DMS53 (cell line): ENCODE data around the gene SRSF6.
"Not testable (repeated sequence)": the region's sequence is repeated elsewhere in the genome, so short reads cannot be mapped to it uniquely, and the experiment has no call there.

Experiments
- DNase-seq: peaks from one replicate; lab custom pipeline; 2025; lab: John Stamatoyannopoulos, UW

Gene SRSF6

DNA sequence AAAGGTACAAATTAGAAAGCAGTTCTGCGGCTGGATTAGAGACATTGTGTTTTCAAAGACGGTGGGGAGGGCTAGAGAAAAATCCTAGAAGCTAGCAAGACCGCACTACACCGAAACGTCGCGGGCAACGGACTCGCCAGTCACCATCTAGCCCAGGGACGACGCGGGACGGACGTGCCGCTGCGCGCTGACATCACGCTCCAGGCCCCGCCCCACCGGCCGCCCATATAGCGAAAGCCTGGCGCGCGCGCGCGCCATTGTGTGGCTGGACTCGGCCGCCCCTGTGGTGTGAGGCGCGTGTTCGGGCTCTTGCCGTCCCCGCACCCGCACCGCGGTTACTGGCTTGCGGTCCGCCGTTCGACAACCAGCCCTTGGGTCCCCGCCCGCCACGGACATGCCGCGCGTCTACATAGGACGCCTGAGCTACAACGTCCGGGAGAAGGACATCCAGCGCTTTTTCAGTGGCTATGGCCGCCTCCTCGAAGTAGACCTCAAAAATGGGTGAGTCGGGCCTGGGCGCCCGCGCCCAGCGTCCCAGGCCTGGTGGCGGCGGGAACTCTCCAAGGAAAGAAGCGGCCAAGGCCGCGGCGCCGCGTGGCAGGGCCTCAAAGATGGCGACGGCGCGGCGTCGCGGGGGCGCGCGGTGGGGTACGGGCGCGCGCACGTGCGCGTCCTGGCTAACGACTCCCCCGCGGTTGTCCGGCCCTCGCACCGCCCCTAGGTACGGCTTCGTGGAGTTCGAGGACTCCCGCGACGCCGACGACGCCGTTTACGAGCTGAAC is at the start of gene SRSF6:
SRSF6 (plus strand) TSS at position 257 of the 782 bp plus-strand sequence; CDS start at position 395, 138 bp downstream.
- DNase-seq, result peak; percentile 98

DNA sequence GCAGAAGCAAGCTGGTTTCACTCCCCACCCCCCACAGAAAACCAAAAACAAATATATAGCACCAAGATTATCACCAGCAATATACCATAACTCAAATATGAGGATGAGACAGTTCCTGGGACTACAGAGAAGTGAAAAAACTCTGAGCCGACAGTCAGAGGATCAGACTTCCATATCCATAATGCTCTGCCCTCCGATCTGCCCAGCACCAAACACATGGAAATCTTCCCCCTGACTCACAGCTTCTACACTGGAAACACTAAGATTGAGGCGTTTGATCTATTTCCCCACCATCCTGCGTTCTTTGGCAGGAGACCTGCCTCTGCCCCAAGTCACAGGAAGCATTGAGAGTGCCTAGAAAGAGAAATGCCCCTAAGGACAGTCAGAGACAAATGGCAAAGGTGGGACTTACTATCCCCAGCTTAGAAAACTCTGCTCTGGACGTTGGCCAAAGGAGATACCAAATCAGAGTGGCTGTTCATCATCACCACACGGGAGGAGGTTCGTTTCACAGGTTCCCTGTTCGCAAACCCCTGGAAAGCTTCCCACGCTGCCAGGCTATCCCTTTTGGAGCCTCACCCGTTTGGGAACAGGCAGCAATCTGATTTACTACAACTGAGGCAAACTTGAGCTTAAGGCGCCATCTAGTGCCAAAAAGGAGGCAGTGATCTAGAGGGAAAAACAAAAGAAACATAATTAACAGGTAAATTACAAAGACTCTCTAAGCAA is 48.7 kb upstream of the SRSF6 start:
- peak; percentile 64 for DNase-seq

DNA sequence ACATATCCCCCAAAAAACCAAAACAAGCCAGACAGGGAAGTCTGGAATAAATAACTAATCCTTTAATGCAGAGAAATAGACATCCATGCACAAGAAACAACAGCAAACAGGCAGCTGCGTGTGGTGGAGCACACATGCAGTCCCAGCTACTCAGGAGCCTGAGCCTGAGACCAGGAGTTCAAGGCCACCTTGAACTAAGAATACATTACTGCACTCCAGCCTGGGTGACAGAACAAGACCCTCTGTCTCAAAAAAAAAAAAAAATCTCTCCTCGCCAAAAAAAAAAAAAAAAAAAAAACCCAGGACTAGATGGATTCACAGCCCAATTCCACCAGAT is 48.2 kb upstream of the SRSF6 start:
- no peak for DNase-seq

DNA sequence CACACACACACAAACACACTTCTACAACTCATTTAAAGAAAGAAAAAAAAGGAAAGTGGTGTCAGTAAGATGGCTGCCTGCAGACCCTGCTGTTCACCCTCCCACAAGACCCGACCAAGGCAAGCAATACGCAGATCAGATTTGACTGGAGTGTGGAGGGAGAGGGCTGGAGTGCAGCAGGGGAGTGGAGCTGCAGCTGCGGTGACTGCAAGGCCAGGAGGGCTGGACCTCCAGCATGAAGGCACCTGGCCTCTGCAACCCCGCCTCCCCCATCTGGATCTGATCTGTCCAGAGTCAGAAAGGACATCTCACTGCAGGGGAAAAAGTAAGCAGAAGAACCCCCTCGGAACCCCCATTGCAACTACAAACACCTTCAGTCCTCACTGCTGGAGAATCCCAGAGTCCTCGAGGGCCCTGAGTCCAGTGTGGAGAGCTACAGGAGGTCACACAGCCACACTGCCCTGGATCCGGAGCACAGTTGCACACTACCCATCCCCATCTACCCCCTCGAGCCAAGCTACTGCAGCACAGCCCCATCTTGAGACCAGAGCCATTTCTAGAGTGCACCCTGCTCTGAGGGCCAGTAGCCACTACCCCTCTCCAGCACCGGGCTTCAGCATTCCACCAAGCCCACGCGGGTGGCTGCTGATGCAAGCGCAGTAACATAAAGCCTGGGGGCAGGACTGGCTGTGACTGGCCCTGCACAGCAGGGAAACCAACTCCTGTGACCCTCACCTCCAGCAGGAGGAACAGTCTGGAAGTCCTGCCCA is 41.9 kb upstream of the SRSF6 start:
- DNase-seq, result no peak

DNA sequence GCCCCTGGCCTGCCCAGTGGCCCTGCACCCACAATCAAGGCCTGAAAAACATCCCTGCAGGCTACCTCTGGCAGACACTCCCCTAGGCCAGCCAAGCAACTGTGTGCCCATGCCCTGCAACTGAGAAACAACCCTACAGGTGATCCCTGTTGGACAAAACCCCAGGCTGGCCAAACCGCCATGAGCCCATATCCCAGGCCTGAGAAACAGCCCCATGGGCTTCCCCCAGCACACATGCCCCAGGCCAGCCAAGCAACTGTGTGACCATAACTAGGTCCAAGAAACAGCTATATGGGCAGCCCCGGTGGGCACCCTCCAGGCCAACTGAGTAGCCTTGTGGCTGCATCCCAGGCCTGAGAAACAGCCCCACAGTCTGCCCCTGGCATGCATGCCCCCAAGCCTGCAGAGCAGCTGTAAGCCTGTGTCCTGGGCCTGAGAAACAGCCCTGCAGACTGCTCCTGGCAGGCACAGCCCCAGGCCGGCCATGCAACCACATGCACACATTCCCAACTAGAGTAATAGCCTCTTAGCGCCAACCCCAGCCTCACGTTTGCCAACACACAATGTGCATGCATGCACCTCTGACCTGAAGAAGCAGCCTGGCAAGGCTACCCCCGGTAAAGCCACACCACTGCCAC is 41.0 kb upstream of the SRSF6 start:
- no peak for DNase-seq

DNA sequence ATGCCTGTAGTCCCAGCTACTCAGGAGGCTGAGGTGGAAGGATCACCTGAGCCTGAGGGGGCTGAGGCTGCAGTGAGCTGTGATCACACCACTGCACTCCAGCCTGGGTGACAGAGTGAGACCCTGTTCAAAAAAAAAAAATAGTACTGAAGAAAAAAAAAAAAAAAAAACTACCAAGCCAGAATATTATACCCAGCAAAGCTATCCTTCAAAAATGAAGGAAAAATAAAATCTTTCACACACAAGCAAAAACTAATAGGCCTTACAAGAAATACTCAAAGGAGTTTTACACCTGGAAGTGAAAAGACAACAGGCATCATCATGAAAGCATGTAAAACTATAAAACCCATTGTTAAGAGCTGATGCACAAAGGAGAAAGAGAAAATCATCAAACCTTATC is 37.5 kb upstream of the SRSF6 start:
- DNase-seq, result no peak

DNA sequence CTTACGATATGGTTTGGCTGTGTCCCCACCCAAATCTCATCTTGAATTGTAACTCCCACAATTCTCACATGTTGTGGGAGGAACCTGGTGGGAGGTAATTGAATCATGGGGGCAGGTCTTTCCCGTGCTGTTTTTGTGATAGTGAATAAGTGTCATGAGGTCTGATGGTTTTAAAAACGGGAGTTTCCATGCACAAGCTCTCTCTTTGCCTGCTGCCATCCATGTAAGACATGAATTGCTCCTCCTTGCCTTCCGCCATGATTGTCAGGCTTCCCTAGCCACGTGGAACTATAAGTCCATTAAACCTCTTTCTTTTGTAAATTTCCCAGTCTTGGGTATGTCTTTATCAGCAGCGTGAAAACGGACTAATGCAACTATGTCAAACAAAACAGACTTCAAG is 36.8 kb upstream of the SRSF6 start:
- DNase-seq, result not testable (repeated sequence)

DNA sequence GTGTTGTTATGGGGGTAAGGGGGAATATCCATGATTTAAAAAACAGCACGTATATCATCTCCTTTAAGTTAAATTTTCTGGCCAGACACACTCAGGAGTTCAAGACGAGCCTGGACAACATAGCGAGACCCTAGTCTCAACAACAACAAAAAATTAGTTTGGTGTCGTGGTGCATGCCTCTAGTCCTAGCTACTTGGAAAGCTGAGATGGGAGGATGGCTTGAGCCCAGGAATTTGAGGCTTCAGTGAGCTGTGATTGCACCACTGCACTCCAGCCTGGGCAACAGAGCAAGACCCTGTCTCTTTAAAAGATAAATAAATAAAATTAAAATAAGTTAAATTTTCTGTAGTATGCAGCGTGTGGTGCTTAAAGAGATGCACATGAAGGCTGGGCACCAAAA is 31.5 kb upstream of the SRSF6 start:
- DNase-seq, result no peak

DNA sequence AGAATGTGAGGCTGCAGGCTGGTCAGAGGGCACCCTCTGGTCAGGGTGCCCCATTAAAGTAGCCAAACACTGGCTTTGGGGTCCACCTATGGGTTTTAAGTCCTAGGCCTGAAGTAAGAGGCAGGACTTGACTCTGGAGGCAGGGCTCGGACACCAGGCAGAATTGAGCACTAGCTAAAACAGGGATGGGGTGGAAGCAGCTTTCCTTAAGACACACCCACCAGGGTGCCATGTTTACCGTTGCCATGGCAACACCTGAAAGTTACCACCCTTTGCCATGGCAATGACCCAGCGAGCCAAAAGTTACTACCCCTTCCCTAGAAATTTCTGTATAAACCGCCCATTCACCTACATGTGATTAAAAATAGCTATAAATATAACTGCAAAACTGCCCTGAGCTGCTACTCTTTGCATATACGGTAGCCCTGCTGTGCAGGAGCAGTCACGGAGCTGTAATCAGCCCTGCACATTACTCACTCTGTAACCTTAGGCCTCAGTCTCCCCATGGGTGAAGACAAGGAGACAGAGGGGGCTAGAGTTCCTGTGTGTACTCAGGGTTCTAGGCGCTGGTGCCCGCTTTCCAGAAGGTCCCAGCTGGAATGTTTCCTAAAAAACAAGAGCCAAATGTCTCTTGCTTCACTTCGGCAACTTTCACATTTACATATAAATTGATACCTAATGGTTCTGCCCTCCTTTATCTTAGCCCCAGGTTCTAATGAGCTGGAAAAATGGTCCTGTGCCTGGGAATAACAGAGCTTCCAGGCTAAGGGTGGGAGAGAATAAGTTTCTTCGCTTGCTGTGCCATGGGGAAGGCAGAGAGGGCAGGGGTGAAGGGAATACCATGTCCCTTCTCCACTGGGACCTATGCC is 27.2 kb upstream of the SRSF6 start:
- peak; percentile 18 for DNase-seq

DNA sequence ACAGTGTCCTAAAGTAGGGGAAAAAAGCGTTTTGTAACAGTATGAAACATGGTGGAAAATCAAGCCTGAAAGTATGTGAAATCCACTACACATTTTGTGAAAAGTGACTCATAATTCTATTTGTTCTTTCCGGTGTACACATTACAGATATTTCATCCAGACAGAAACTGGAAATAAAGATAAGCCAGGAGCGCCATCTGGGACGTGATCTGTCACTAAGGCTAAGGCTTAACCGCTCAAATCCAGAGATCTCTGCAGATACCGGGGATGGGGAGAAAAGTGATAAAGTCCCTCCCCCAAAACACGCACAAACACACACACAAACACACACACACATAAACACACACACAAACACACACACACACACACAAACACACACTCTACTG is 26.6 kb upstream of the SRSF6 start:
- DNase-seq, result no peak

DNA sequence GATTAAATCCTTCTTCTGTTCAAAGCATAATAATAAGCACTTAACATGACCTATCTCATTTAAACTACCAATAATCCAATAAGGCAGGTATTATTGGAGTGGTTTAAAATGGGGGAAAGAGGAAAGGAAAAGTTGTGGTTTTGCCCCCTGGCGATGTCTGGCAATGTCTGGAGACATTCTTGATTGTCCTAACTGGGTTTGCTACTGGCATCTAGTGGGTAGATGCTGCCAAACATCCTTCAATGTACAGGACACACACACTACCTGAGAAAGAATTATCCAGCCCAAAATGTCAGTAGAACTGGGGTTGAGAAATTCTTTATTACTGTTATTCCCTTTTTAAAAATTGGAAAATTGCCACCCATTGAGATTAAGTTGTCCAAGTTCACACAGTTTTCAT is 25.2 kb upstream of the SRSF6 start:
- no peak for DNase-seq

DNA sequence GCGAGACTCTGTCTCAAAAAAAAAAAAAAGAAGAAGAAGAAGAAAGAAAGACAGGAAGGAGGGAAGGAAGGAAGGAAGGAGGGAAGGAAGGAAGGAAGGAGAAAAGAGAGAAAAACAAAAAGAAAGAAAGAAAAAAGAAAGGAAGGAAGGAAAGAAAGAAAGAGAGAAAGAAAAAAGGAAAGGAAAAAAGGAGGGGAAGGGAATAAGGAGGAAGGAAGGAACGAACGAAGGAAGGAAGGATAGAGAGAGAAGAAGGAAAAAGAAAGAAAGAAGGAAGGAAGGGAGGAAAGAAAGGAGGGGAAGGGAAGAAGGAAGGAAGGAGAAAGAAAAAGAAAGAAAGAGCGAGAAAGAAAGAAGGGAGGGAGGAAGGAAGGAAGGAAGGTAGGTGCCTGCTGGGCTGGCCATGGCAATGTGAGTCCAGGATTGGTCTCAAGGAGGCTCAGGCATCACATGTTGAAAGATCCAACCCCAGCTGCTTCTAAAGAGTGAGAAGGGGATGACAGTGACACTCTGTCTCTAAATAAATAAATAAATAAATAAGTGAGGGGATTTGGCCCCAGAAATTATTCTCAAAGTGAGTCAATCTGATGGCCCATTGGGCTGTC is 24.3 kb upstream of the SRSF6 start:
- DNase-seq, result no peak

DNA sequence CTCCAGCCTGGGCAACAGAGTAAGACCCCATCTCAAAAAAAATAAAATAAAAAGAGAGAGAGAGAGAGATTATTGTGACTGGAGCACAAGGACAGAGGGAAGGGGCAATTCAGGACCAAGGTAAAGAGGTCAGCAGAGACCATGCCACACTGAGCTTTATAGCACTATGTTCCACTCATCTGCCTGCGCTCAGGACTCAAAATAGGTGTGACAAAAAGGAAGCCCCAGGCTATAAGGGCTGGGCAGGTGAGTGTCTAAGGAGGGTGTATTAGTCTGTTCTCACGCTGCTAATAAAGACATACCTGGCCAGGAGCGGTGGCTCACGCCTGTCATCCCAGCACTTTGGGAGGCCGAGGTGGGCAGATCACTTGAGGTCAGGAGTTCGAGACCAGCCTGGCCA is 23.1 kb upstream of the SRSF6 start:
- no peak for DNase-seq

DNA sequence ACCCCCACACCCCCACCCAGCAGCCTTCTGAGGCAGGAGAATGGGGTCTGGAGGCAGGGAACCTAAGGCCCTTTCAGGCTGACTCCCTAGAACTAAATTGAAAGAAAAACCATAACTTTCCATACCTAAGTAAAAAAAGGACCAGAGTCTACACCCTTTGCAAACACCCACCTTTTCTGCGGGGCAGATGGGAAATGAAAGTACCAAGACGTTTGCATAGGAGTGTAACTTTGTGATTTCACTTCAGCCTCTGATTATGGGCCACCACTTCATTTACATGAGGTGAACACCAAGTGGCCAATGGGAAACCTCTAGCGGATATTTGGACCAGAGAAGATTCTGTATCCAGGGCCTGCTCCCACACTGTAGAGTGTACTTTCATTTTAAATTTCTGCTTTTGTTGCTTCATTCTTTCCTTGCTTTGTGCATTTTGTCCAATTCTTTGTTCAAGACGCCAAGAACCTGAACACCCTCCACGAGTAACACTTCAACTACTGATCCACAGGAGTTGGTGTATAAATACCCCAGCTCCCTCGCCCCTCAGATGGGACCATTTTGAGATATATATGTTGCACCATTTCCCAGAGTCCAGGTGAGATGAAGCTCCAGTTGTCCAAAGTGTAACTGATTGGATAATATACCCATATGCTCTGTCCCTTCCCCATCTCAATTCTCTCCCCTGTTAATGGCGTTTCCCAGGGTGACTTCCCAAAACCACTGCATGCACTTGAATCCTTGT is 18.9 kb upstream of the SRSF6 start:
- no peak for DNase-seq

DNA sequence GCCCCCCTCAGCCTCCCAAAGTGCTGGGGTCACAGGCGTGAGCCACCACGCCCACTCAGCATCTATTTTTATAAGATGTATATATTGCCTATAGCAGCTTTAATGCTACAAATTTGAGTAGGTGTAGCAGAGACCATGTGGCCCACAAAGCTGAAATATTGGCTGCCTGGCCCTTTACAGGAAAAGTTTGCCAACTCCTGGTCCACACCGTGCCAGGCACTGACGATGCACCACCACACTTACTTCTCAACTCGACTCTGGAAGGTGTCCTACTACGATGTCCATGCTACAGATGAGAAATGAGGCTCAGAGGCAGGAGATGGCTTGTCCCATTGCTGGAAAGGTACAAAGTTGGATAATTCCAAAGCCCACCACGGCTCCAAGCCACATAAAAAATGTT is 17.2 kb upstream of the SRSF6 start:
- DNase-seq, result no peak

DNA sequence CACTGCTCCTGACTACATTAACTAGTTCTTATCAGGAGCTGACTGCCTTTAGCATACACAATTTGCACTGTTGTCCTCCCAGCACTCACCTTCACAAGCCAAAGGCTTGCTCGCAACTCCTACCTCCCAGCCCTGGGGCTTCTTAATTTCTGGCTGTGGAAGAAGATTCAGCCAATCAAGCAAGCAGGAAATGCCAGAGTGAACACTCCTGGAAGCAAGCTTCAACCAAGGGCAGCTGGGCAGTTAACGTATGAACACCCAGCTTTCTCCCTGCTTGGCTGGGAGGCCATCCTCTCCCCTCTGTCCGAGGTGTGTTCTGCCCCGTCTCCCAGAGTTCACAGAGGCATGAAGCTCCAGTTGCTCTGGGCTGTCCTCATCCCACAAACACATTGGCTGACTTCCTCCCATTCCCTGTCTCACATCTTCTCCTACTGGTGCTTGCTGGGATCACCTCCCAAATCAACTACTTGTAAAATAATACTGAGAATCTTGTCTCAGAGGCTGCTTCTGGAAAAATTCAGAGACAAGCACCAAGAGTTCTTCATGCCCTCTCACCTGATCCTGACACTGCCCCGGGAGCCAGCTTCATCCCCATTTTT is 15.3 kb upstream of the SRSF6 start:
- DNase-seq, result peak; percentile 21

DNA sequence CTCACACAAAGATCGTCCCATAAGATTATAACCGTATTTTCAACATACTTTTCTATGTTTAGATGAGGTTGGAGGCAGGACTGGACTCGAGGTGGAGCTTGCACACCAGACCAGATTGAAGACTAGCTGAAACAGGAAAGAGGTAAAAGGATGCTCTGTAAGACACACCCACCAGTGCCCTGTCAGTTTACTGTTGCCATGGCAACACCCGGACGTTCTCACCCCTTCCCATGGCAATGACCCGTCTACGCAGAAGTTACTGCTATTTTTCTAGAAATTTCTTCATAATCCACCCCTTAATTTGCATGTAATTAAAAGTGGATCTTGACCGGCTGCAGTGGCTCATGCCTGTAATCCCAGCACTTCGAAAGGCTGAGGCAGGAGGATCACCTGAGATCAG is 13.6 kb upstream of the SRSF6 start:
- peak; percentile 48 for DNase-seq

DNA sequence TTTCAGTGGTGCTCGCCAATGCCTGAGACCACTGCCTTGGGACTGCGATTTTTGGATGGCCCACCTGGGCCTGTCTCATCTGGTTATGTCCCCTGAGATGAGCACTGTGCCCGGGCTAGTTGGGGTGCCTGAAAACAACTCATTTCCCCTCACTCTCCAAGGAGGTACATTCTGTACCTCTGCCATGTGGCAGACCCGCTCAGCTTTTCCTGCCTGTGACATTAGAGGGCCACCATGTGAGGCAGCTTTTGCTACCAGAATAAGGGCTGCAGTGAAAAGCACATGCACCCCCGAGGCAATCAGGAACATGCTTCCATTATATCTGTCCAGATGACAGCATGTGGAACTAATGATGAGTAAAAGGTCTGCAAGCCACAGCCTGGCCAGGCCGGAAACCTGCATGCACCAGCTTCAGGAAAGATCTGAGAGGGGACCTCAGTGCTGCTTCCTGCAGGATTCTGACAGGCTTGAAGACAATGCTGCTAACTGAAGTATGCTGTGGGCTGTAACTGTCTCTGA is 11.3 kb upstream of the SRSF6 start:
- DNase-seq, result no peak

DNA sequence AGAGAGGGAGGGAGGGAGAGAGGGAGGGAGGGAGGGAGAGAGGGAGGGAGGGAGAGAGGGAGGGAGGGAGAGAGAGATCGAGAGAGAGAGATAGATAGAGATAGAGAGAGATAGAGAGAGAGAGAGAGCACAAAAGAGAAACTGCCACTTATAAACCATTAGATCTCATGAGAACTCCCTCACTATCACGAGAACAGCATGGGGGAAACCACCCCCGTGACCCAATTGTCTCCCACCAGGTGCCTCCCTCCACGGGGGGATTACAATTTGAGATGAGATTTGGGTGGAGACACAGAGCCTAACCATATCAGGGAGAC is 9.3 kb upstream of the SRSF6 start:
- DNase-seq, result not testable (repeated sequence)
